ENCODE data around the gene ZNHIT6. TPM values are rescaled to one million over a fixed set of nuclear protein-coding genes. Genes with fewer than 3 reads are reported as not detected.

ZNHIT6 gene
- total RNA-seq (2022) (24.7 and 31.3 TPM in 2 replicates), Bru-seq, nascent RNA (percentile 85 among the genes with signal in this experiment), BruChase-seq, experiment 1, labeled RNA remaining after a 6-hour chase (percentile 76 among the genes with signal in this experiment), BruChase-seq, experiment 2, labeled RNA remaining after a 2-hour chase (percentile 78 among the genes with signal in this experiment)
- long read RNA-seq, transcript ZNHIT6-201 (10 exons, 2,797 nt), result major isoform, 50 of 62 reads
- long read RNA-seq, partial matches to known transcripts, result 1 of 62 reads
- long read RNA-seq, other reads (novel, unspliced or antisense), result 11 of 62 reads

GRCh38 chr1:85707990-85708828 is at the start of gene ZNHIT6:
Gene ZNHIT6 (minus strand): TSS chr1:85708433. CDS start chr1:85708284, 149 bp downstream.
- TSS peak; percentile 81 for BruUV-seq (replicated peaks)
- H3K36me3 Mint-ChIP-seq (ENCODE audit: insufficient read depth, unreplicated experiment), result peaks cover 23% of the 10 kb centered on the region
- H3K4me1 Mint-ChIP-seq (ENCODE audit: insufficient read depth, unreplicated experiment), result peaks cover 13% of the 10 kb centered on the region
- DNase-seq (ENCODE audit: unreplicated experiment), result peak; percentile 96
- no peak within 1 kb of the TSS for H3K4me3 Mint-ChIP-seq (ENCODE audit: unreplicated experiment)
- intact Hi-C loops (cut with micrococcal nuclease), result loop anchor here (1.0 kb wide), 4 partner anchors 128 to 310 kb away; partner anchors contain the start of gene CCN1
- peaks cover 6% of the 10 kb centered on the region for H3K9me3 Mint-ChIP-seq (ENCODE audit: unreplicated experiment)
- H3K27ac Mint-ChIP-seq (ENCODE audit: low read depth, unreplicated experiment), result no peak within 1 kb of the TSS
- ChIA-PET CTCF (interaction anchor here (0.6 to 1.9 kb wide), 21 partner anchors 8 to 794 kb away, joined by 3 to 7 read pairs (median 4); partner anchors contain the start of gene CCN1), POLR2A (interaction anchor here (0.6 to 1.6 kb wide), 30 partner anchors 8 to 731 kb away, joined by 3 to 9 read pairs (median 4); partner anchors contain the start of genes BCL10 and CCN1)
- no peaks in the 10 kb centered on the region for H3K27me3 Mint-ChIP-seq (ENCODE audit: insufficient read depth, unreplicated experiment)
- TF ChIP-seq, protein P1, sequence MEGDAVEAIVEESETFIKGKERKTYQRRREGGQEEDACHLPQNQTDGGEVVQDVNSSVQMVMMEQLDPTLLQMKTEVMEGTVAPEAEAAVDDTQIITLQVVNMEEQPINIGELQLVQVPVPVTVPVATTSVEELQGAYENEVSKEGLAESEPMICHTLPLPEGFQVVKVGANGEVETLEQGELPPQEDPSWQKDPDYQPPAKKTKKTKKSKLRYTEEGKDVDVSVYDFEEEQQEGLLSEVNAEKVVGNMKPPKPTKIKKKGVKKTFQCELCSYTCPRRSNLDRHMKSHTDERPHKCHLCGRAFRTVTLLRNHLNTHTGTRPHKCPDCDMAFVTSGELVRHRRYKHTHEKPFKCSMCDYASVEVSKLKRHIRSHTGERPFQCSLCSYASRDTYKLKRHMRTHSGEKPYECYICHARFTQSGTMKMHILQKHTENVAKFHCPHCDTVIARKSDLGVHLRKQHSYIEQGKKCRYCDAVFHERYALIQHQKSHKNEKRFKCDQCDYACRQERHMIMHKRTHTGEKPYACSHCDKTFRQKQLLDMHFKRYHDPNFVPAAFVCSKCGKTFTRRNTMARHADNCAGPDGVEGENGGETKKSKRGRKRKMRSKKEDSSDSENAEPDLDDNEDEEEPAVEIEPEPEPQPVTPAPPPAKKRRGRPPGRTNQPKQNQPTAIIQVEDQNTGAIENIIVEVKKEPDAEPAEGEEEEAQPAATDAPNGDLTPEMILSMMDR (IDR thresholded peaks at IDR 0.05; ENCODE audit: unreplicated experiment), result peak; percentile 32

- no peak overlapping the region for H3K4me3 Mint-ChIP-seq (ENCODE audit: unreplicated experiment)
- POLR2A ChIA-PET, result no interaction called here
- no peaks in the 10 kb centered on the region for H3K36me3 Mint-ChIP-seq (ENCODE audit: insufficient read depth, unreplicated experiment)
- intact Hi-C loops (cut with micrococcal nuclease), result no loop called here
- H3K27ac Mint-ChIP-seq (ENCODE audit: low read depth, unreplicated experiment), result no peak overlapping the region
- H3K4me1 Mint-ChIP-seq (ENCODE audit: insufficient read depth, unreplicated experiment), result no peaks in the 10 kb centered on the region
- H3K27me3 Mint-ChIP-seq (ENCODE audit: insufficient read depth, unreplicated experiment), result no peaks in the 10 kb centered on the region
- H3K9me3 Mint-ChIP-seq (ENCODE audit: unreplicated experiment), result no peaks in the 10 kb centered on the region
- no peak for DNase-seq (ENCODE audit: unreplicated experiment)
- CTCF ChIA-PET, result interaction anchor here (1.5 kb wide), 1 partner anchor 38 kb away, joined by 3 read pairs; no protein-coding TSS in a partner anchor
- no TSS peak for BruUV-seq (replicated peaks)
- TF ChIP-seq, protein P1 (IDR thresholded peaks at IDR 0.05; ENCODE audit: unreplicated experiment), result no peak
Observed at GRCh38 chr1:85756864-85757263, 48.6 kb upstream of the ZNHIT6 start.

GRCh38 chr1:85748120-85748519 is 39.9 kb upstream of the ZNHIT6 start:
- DNase-seq (ENCODE audit: unreplicated experiment), result no peak
- H3K4me3 Mint-ChIP-seq (ENCODE audit: unreplicated experiment), result no peak overlapping the region
- H3K4me1 Mint-ChIP-seq (ENCODE audit: insufficient read depth, unreplicated experiment), result no peaks in the 10 kb centered on the region
- intact Hi-C loops (cut with micrococcal nuclease), result no loop called here
- CTCF ChIA-PET, result interaction anchor here (0.5 kb wide), 1 partner anchor 725 kb away, joined by 3 read pairs; no protein-coding TSS in a partner anchor
- TF ChIP-seq, protein P1 (IDR thresholded peaks at IDR 0.05; ENCODE audit: unreplicated experiment), result no peak
- no TSS peak for BruUV-seq (replicated peaks)
- H3K27ac Mint-ChIP-seq (ENCODE audit: low read depth, unreplicated experiment), result no peak overlapping the region
- no peaks in the 10 kb centered on the region for H3K36me3 Mint-ChIP-seq (ENCODE audit: insufficient read depth, unreplicated experiment)
- no peaks in the 10 kb centered on the region for H3K27me3 Mint-ChIP-seq (ENCODE audit: insufficient read depth, unreplicated experiment)
- no peaks in the 10 kb centered on the region for H3K9me3 Mint-ChIP-seq (ENCODE audit: unreplicated experiment)
- POLR2A ChIA-PET, result no interaction called here

DNA sequence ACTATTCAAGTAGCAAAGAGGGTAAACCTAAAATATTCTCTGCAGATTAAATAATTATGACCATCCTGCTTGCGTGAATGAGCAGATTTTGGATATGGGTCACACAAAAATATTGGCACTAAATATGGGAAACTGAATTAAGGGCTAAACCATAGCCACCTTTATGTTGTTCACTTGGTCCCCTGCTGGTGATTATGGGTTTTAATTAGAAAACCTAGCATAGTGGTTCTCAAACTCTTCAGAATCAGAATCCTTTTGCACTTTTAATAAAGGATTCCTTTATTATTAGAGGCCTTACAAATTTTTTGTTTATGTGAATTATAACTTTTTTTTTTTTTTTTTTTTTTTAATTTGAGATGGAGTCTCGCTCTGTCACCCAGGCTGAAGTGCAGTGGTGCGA is 38.5 kb upstream of the ZNHIT6 start:
- H3K4me3 Mint-ChIP-seq (ENCODE audit: unreplicated experiment), result no peak overlapping the region
- TF ChIP-seq, protein P1 (IDR thresholded peaks at IDR 0.05; ENCODE audit: unreplicated experiment), result no peak
- ChIA-PET POLR2A (no interaction called here), CTCF (no interaction called here)
- H3K36me3 Mint-ChIP-seq (ENCODE audit: insufficient read depth, unreplicated experiment), result no peaks in the 10 kb centered on the region
- intact Hi-C loops (cut with micrococcal nuclease), result no loop called here
- no peak for DNase-seq (ENCODE audit: unreplicated experiment)
- no peaks in the 10 kb centered on the region for H3K9me3 Mint-ChIP-seq (ENCODE audit: unreplicated experiment)
- no peaks in the 10 kb centered on the region for H3K27me3 Mint-ChIP-seq (ENCODE audit: insufficient read depth, unreplicated experiment)
- no peak overlapping the region for H3K27ac Mint-ChIP-seq (ENCODE audit: low read depth, unreplicated experiment)
- H3K4me1 Mint-ChIP-seq (ENCODE audit: insufficient read depth, unreplicated experiment), result no peaks in the 10 kb centered on the region
- no TSS peak for BruUV-seq (replicated peaks)
